Stimulated activated CD8-positive, alpha-beta memory T cell treated with anti-CD3 and anti-CD28 coated beads, Interleukin-4, amount 100 ng/mL, for 48 hours (primary cell): ENCODE results near the gene DRD3.

Experiments used
- DNase-seq: peaks from one replicate; pipeline ENCODE4 v3.0.0-alpha.2; 2020

Gene DRD3

DNA sequence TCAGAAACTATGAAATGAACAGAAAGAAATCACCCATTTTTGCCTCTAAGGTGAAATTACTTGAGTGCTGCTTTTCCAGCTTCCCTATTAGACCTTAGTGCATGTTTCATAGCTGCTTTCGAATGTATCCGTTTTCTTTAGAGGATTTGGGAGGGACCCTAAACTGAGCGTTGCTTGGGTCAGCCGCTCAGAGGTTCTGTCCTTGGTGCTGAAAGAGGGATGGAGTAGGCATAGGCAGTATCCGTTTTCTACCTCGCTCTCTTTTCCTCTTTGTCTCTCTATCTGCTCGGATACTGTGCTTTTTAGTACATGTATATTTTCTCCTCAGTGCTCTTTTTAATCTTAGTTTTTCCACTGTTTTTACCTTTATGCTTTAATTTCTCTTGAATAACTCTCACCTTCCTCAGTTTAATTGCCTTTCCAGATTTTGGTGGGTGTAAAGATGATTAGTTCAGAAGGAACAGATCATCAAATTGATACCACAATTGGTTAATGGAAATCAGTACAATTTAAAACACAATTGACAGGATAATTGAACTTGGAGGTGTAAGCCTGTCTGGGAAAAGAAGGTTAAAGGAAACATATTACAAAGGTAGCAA, at the start of gene DRD3:
DRD3 (minus strand) TSS at position 283 of the 599 bp plus-strand sequence. CDS start 7,060 bp downstream, outside the sequence.
- DNase-seq: peak; percentile 35

DNA sequence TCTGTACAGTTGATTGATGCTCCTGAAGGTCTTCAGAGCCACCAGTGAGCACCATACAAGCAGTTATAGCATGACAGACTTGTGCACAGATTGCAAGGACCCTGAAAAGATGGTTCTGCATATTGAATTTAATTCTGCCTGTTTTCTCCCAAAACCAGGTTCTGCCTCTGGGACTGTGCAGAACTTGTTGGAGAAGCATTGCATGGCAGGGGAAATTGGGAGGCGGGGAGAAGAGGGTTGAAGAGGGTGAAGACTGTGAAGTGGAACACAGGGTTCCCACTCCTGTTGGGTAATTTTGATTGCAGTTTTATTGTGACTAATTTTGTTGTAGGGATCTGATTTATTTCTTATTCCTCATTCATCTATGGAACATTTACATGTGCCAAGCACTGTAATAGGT, 48.2 kb upstream of the DRD3 start:
- no peak for DNase-seq

DNA sequence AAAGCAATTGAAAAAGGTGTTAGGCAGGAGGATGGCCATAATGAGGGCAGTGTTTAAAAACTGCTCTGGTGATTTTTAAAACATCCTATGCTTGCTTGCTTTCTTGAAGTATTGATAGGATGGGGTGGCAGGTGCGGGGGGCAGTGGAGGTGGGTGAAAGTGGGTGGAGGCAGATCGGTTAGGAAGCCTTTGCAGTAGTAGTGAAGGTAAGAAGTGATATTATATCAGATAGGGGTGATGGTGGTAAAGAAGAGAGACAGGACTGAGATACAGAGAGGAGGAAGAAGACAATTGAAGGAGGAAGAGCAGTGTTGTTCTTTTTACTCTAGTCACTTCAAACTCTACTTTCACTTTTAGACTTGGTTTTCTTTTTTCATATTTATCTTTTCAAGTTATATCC, 47.5 kb upstream of the DRD3 start:
- DNase-seq: no peak

DNA sequence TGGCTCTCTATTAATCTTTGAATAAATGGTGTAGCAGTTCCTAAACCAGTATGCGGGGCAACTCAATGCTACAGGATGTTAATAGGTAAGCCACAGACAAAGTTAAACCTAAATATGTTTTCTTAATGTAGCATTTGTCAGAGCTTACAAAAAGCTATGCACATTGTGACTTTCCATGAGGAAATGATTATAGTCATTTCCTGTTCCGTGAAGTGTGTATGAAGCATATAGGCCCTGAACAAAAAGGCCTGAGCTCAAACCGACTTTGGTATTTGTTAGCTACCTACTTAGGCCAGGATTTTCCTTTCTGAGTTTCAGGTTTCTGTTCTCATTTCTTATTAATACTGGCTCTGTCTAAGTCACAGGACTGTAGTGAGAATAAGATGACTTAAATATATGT, 44.3 kb upstream of the DRD3 start:
- no peak for DNase-seq

- no peak for DNase-seq
These were observed 43.0 kb upstream of the DRD3 start for GRCh38 chr3:114221881-114222264.

DNA sequence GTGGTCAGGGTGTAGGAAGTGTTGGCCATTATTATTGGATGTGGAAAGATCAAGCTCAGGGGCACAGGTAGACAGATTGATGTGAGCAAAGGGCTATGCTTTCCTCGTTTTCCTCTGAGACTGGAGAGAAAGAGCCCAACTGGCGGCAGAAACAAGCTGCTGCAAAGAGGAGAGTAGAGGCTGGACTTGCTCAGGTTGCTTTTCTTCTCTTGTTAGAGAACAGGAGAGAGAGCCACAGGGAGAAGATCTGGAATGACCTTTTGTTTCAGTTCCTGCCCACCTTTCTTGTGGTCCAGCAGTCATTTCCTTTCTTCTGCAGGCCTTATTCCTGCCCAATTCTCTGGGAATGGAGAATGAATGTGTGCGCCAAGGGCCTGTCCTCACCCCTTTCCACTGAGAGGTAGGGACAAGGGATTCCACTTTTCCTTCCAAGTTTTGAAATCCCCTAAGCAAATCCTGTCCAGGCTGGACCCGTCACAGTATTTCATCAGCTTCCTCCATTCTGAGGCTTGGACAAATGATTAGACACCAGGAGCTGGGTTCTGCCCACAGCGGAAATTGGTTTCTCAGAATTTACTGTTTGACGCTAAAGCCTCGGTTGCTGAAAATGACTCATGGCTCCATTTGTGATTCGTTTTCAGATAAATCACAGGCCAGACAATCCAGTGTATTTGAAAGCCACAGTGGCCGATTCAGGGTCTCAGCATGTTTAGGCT, 42.5 kb upstream of the DRD3 start:
- DNase-seq: peak; percentile 71

DNA sequence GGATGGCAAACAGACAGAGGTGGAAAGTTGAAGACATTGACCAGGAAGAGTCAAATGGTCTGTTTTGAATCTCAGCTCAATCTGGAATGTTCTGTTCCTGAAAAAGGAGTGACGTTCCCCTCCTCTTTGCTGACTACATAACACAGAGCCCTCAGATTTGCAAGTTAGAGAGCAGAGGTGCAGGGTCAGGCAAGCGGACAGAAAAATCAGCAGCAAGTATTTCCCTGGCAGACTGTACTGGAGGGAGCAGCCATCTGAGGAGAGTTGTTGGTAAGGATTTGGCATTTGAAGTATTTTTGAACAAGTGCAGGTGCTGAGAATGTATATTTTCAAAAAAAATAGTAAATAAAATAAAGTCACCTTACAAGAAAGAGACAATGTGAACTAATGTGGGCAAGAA, 40.9 kb upstream of the DRD3 start:
- no peak for DNase-seq

- DNase-seq: peak; percentile 62
These were observed 39.8 kb upstream of the DRD3 start for GRCh38 chr3:114218578-114219185.

- no peak for DNase-seq
These were observed 39.2 kb upstream of the DRD3 start for GRCh38 chr3:114218006-114218405.

DNA sequence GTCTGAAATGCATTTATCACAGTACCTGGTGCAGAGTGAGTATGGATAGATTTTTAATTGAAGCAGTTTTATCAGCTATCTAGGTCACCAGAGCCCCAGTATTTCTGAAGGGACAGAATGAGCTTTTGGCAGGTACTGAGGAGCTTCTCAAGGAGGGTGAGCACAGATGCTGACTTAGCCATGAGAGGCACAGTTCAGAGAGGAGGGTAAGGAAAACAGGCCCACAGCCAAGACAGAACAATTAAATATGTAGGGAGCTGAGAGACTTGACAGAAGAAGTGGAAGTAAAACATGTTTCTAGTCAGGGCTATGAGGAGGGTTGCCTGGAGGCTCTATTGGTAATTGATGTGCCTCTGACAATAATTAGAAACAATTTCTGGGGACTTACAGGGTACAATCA, 38.4 kb upstream of the DRD3 start:
- DNase-seq: no peak

DNA sequence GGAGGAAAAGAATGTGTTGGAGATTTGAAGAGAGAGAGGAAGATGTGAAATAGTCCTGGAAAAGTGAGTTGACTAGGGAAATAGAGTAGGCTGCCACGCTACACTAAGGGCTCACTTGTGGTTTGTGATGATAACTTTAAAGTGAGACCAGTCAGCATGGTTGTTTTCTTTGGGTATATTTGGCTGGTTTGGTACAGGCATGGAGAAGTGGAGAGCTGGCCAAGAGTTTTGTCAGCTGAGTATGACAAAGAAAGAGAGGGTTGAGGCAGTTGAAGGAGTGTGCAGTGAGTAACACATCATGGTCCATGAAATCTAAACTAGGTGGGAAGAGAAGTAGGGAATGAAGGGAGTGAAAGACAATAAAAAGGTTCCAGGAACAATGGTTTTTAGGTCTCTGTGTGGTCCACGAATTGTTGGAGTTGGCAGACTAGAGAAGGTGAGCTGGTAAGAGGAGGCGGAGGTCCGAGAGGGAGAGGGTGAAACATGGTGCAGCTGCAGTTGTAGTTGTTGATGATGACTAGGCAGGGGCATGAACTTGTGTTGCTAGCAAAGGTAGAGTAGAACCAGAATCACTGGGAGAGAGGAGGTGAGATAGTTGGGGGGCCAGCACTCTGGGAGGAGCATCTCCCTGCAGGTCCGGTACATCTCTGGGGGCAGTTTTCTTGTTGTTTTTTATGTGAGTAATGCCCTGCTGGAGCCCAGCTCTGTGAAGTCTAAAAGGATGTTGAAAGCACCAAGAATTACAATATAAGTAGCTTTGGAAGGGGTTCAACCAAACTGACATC, 37.5 kb upstream of the DRD3 start:
- no peak for DNase-seq

- DNase-seq: peak; percentile 45
These were observed 35.9 kb upstream of the DRD3 start for GRCh38 chr3:114214542-114215341.

- peak; percentile 79 for DNase-seq
These were observed 35.0 kb upstream of the DRD3 start for GRCh38 chr3:114213627-114214541.

- no peak for DNase-seq
These were observed 34.4 kb upstream of the DRD3 start for GRCh38 chr3:114213292-114213626.

DNA sequence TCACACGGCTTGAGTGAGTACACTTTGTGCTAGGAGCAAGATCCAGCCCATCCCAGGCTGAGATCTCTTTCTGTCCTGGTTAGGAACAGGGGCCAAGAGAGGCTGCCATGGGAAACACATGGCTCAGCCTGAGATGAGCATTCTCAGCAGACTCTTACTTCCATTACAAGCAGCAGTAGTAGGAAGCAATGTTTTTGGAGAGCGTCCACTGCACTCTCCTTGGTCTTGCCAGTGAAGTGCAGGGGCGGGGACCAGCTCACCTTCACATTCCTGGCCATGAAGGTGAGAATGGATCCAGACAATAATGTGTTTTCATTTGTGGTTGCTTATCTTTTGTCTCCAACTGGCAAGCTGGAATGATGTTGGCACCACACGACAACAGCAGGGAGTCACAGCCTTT, 33.8 kb upstream of the DRD3 start:
- no peak for DNase-seq

GRCh38 chr3:114207768-114208167, 28.9 kb upstream of the DRD3 start:
- no peak for DNase-seq

- DNase-seq: no peak
These were observed 27.5 kb upstream of the DRD3 start for GRCh38 chr3:114206342-114206741.

DNA sequence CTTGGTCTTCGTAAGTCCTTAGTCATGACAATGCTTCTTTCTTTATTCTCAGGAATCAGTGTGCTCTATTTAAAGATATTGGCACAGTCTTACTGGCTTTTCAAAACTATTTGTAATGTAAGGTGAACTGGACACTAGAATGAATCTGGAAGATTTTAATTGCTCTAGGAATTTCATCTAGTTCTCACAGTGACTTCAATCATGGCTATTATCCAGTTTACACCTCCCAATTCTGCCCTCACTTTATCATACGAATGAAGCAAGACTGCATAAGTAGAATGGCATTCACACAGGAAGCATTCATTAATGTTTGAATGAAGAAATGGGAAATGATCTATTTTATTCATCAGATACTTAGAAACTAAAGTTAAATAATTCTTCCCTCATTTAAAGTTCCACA, 26.7 kb upstream of the DRD3 start:
- no peak for DNase-seq

DNA sequence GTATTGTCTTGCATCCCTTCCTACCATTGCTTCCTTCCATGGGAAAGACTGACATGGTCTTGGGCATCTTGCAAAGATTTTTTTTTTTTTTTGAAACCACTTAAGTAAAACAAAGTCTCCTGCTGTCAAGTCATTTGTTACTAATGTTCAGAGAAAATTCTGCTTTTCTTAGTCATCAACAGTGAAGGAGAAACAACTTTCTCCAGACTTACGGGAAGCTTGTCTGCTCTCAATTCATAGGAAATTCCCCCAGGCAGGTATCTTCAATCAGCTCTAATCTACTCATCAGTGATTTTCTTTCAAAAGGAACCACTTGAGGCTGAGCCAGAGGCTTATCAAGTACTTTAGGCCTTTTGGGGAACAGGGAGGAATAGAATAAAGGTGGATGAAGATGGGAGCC, 15.9 kb upstream of the DRD3 start:
- no peak for DNase-seq

- DNase-seq: no peak
These were observed 13.3 kb upstream of the DRD3 start for GRCh38 chr3:114192136-114192535.

DNA sequence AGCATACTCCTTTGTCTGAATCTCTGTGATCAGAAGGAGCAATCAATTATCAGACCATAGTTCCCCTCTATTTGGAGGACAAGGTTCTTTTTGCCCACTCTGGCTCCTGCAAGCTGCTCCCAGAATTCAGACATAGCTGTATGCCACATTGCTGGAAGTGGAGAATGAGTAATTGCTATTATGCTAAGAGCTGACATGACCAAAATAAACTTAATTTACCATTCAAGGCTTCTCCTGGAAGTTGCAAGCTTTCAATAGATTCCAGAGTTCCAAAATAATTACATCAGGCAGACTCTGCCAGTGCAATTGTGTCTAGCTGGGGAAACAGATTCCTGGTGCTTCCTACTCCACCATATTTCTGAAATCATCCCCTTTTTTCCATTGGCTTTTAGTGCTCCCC, 7.6 kb upstream of the DRD3 start:
- DNase-seq: no peak

DNA sequence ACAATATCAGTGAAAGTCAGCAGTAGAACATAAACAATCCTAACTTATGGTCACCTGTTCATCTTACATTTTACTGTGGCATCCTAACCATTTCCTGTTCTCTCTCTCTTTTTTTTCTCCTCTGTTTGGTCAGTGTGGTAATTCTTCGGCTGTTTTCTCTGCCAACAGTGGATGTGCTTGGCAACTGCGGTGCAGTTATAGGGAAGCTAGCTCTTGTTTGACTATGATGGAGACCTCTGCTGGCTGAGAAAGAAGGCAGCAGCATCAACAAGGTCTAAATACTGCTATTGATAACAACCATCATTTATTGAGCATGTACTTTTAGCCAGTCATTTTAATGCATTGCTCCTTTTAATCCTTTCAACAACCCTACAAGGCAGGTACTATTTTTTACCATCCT, 723 bp upstream of the DRD3 start:
- DNase-seq: no peak
